ACC112 (cell line): ENCODE results near the gene ASB2.
A peak's percentile ranks its signal among the peaks of the same experiment; 100 is the strongest.

Experiments used
- H2AFZ ChIP-seq: fragments of 200-600 bp; sonication (generic); one replicate; pipeline ENCODE4 v1.6.0; 2017; ENCODE audit warnings: antibody characterized with exemption, low read length; ENCODE audit not compliant: unreplicated experiment
- H3K27ac ChIP-seq: fragments of 200-600 bp; sonication (generic); 2 replicates; pipeline ENCODE4 v1.5.1; 2014; ENCODE audit warnings: low read depth, mild to moderate bottlenecking, antibody characterized with exemption, low read length, moderate library complexity
- H3K27me3 ChIP-seq: fragments of 200-600 bp; sonication (generic); 2 replicates; pipeline ENCODE4 v1.6.1; 2014; ENCODE audit warnings: mild to moderate bottlenecking, antibody characterized with exemption, low read length, moderate library complexity, mixed read lengths; ENCODE audit not compliant: insufficient read depth
- H3K36me3 ChIP-seq: fragments of 200-600 bp; sonication (generic); 2 replicates; pipeline ENCODE4 v1.6.1; 2016; ENCODE audit warnings: mild to moderate bottlenecking, antibody characterized with exemption, low read length, moderate library complexity, mixed read lengths; ENCODE audit not compliant: insufficient read depth
- H3K4me1 ChIP-seq: fragments of 200-600 bp; sonication (generic); one replicate; pipeline ENCODE4 v1.6.1; 2016; ENCODE audit warnings: low read length, mixed read lengths; ENCODE audit not compliant: insufficient read depth, unreplicated experiment, control insufficient read depth
- H3K4me3 ChIP-seq: fragments of 200-600 bp; sonication (generic); 2 replicates; pipeline ENCODE4 v1.5.1; 2014; ENCODE audit warnings: mild to moderate bottlenecking, low read depth, low read length
- H3K79me2 ChIP-seq: fragments of 200-600 bp; sonication (generic); one replicate; pipeline ENCODE4 v1.6.0; 2016; ENCODE audit warnings: low read length; ENCODE audit not compliant: control insufficient read depth, unreplicated experiment, insufficient read depth

Gene ASB2

GRCh38 chr14:93963692-93964091 is 12.7 kb downstream of the ASB2 start:
- no peak overlapping the region for H3K4me3 ChIP-seq
- H3K4me1 ChIP-seq: peaks cover 49% of the 10 kb centered on the region
- H3K36me3 ChIP-seq: no peaks in the 10 kb centered on the region
- no peak overlapping the region for H3K27ac ChIP-seq
- no peak overlapping the region for H2AFZ ChIP-seq
- no peaks in the 10 kb centered on the region for H3K79me2 ChIP-seq
- no peaks in the 10 kb centered on the region for H3K27me3 ChIP-seq

- no peak overlapping the region for H3K4me3 ChIP-seq
- H3K4me1 ChIP-seq: peaks cover 55% of the 10 kb centered on the region
- no peaks in the 10 kb centered on the region for H3K36me3 ChIP-seq
- H3K27me3 ChIP-seq: no peaks in the 10 kb centered on the region
- no peak overlapping the region for H3K27ac ChIP-seq
- H2AFZ ChIP-seq: no peak overlapping the region
- H3K79me2 ChIP-seq: no peaks in the 10 kb centered on the region
Observed at GRCh38 chr14:93962701-93963601, 13.4 kb downstream of the ASB2 start.

- no peak overlapping the region for H2AFZ ChIP-seq
Observed at GRCh38 chr14:93961620-93962019, 14.8 kb downstream of the ASB2 start.

GRCh38 chr14:93960774-93961438 is 15.5 kb downstream of the ASB2 start:
- no peaks in the 10 kb centered on the region for H3K79me2 ChIP-seq
- H3K27ac ChIP-seq: no peak overlapping the region
- H3K4me3 ChIP-seq: no peak overlapping the region
- no peaks in the 10 kb centered on the region for H3K27me3 ChIP-seq
- peaks cover 53% of the 10 kb centered on the region for H3K4me1 ChIP-seq
- no peak overlapping the region for H2AFZ ChIP-seq
- H3K36me3 ChIP-seq: no peaks in the 10 kb centered on the region

More at GRCh38 chr14:93961620-93962019, 14.8 kb downstream of the ASB2 start:
- Histone ChIP-seq H3K36me3 (no peaks in the 10 kb centered on the region), H3K79me2 (no peaks in the 10 kb centered on the region), H3K27ac (no peak overlapping the region), H3K4me1 (peaks cover 58% of the 10 kb centered on the region), H3K27me3 (no peaks in the 10 kb centered on the region), H3K4me3 (no peak overlapping the region)

GRCh38 chr14:93960108-93960475 is 16.3 kb downstream of the ASB2 start:
- Histone ChIP-seq H3K79me2 (no peaks in the 10 kb centered on the region), H3K4me1 (peaks cover 46% of the 10 kb centered on the region), H3K36me3 (no peaks in the 10 kb centered on the region), H3K27me3 (no peaks in the 10 kb centered on the region), H2AFZ (no peak overlapping the region), H3K27ac (peak overlapping the region; percentile 58; the same call in 1 of the 2 replicates), H3K4me3 (no peak overlapping the region)

- Histone ChIP-seq H3K27ac (peak overlapping the region; percentile 58; the same call in 1 of the 2 replicates), H3K79me2 (no peaks in the 10 kb centered on the region), H3K27me3 (no peaks in the 10 kb centered on the region), H3K4me1 (peaks cover 41% of the 10 kb centered on the region), H3K36me3 (no peaks in the 10 kb centered on the region), H2AFZ (no peak overlapping the region), H3K4me3 (no peak overlapping the region)
Observed at GRCh38 chr14:93959239-93960107, 16.9 kb downstream of the ASB2 start.

GRCh38 chr14:93958567-93959238 is 17.7 kb downstream of the ASB2 start:
- no peaks in the 10 kb centered on the region for H3K36me3 ChIP-seq
- no peaks in the 10 kb centered on the region for H3K27me3 ChIP-seq
- H3K79me2 ChIP-seq: no peaks in the 10 kb centered on the region
- peaks cover 41% of the 10 kb centered on the region for H3K4me1 ChIP-seq
- H3K27ac ChIP-seq: peak overlapping the region; percentile 58; the same call in 1 of the 2 replicates
- H3K4me3 ChIP-seq: no peak overlapping the region
- H2AFZ ChIP-seq: no peak overlapping the region

GRCh38 chr14:93957751-93958566 is 18.4 kb downstream of the ASB2 start:
- H3K27ac ChIP-seq: no peak overlapping the region
- no peaks in the 10 kb centered on the region for H3K79me2 ChIP-seq
- H3K4me3 ChIP-seq: no peak overlapping the region
- H3K27me3 ChIP-seq: no peaks in the 10 kb centered on the region
- H2AFZ ChIP-seq: no peak overlapping the region
- no peaks in the 10 kb centered on the region for H3K36me3 ChIP-seq
- H3K4me1 ChIP-seq: peaks cover 34% of the 10 kb centered on the region

- H3K27ac ChIP-seq: no peak overlapping the region
- no peaks in the 10 kb centered on the region for H3K79me2 ChIP-seq
- no peak overlapping the region for H3K4me3 ChIP-seq
- no peak overlapping the region for H2AFZ ChIP-seq
- H3K4me1 ChIP-seq: peaks cover 28% of the 10 kb centered on the region
- no peaks in the 10 kb centered on the region for H3K27me3 ChIP-seq
- H3K36me3 ChIP-seq: no peaks in the 10 kb centered on the region
Observed at GRCh38 chr14:93957333-93957710, 19.0 kb downstream of the ASB2 start.
